Parathyroid adenoma (tissue), 2 donors: Measurements from ENCODE around the gene PARP12.

Source experiments
- H2AFZ ChIP-seq: fragments of 300-600 bp; sonication (generic); one replicate; pipeline ENCODE4 v1.7.0; 2017; ENCODE audit warnings: antibody characterized with exemption, mild to moderate bottlenecking
- H3K27ac ChIP-seq: fragments of 300-600 bp; sonication (generic); one replicate; pipeline ENCODE4 v1.7.0; 2017
- H3K27me3 ChIP-seq: fragments of 300-600 bp; sonication (generic); one replicate; pipeline ENCODE4 v1.7.0; 2017; ENCODE audit warnings: low read length; ENCODE audit not compliant: control insufficient read depth, insufficient read depth
- H3K36me3 ChIP-seq: fragments of 300-600 bp; sonication (generic); one replicate; pipeline ENCODE4 v1.7.0; 2017; ENCODE audit warnings: low read length; ENCODE audit not compliant: control insufficient read depth, insufficient read depth
- H3K4me1 ChIP-seq: fragments of 300-600 bp; sonication (generic); one replicate; pipeline ENCODE4 v1.7.0; 2017; ENCODE audit warnings: control low read depth
- H3K4me2 ChIP-seq: fragments of 300-600 bp; sonication (generic); one replicate; pipeline ENCODE4 v1.7.0; 2017; ENCODE audit warnings: low read length
- H3K4me3 ChIP-seq: fragments of 300-600 bp; sonication (generic); one replicate; pipeline ENCODE4 v1.7.0; 2017; ENCODE audit warnings: low read depth, low read length
- H3K79me2 ChIP-seq: fragments of 300-600 bp; sonication (generic); one replicate; pipeline ENCODE4 v1.7.0; 2017; ENCODE audit warnings: control low read depth
- H3K9ac ChIP-seq: fragments of 300-600 bp; sonication (generic); one replicate; pipeline ENCODE4 v1.7.0; 2017; ENCODE audit warnings: mild to moderate bottlenecking
- H3K9me3 ChIP-seq: fragments of 300-600 bp; sonication (generic); one replicate; pipeline ENCODE4 v1.7.0; 2017; ENCODE audit warnings: low read length; ENCODE audit not compliant: control insufficient read depth
- CTCF ChIP-seq: fragments of 300-600 bp; sonication (generic); IDR thresholded peaks from one replicate; pipeline ENCODE4 v1.7.0; 2017; ENCODE audit warnings: antibody characterized with exemption, mild to moderate bottlenecking
- donor health status: primary hyperparathyroidism.

PARP12 gene

GRCh38 chr7:140051820-140052219 lies 10.9 kb downstream of the PARP12 start:
- Histone ChIP-seq H3K27me3 (no peaks in the 10 kb centered on the region), H3K9ac (no peak overlapping the region), H3K27ac (no peak overlapping the region), H2AFZ (no peak overlapping the region), H3K4me3 (no peak overlapping the region), H3K36me3 (no peaks in the 10 kb centered on the region), H3K4me1 (no peaks in the 10 kb centered on the region), H3K4me2 (no peak overlapping the region), H3K79me2 (no peaks in the 10 kb centered on the region), H3K9me3 (no peaks in the 10 kb centered on the region)
- TF ChIP-seq CTCF, result no peak

- no peak overlapping the region for H2AFZ ChIP-seq
- no peak overlapping the region for H3K9ac ChIP-seq
- H3K4me1 ChIP-seq, result no peaks in the 10 kb centered on the region
- H3K27me3 ChIP-seq, result no peaks in the 10 kb centered on the region
- no peak overlapping the region for H3K4me2 ChIP-seq
- H3K27ac ChIP-seq, result no peak overlapping the region
- H3K36me3 ChIP-seq, result no peaks in the 10 kb centered on the region
- no peak overlapping the region for H3K4me3 ChIP-seq
- no peak for TF ChIP-seq CTCF
- H3K79me2 ChIP-seq, result no peaks in the 10 kb centered on the region
- no peaks in the 10 kb centered on the region for H3K9me3 ChIP-seq
These were observed 12.7 kb downstream of the PARP12 start for GRCh38 chr7:140050100-140050499.

- H3K27ac ChIP-seq, result no peak overlapping the region
- no peak overlapping the region for H3K4me3 ChIP-seq
- no peaks in the 10 kb centered on the region for H3K27me3 ChIP-seq
- H3K36me3 ChIP-seq, result no peaks in the 10 kb centered on the region
- no peak for TF ChIP-seq CTCF
- no peak overlapping the region for H2AFZ ChIP-seq
- H3K4me2 ChIP-seq, result no peak overlapping the region
- H3K9ac ChIP-seq, result no peak overlapping the region
- H3K9me3 ChIP-seq, result no peaks in the 10 kb centered on the region
- no peaks in the 10 kb centered on the region for H3K79me2 ChIP-seq
- no peaks in the 10 kb centered on the region for H3K4me1 ChIP-seq
These were observed 13.3 kb downstream of the PARP12 start for GRCh38 chr7:140049339-140050024.

- Histone ChIP-seq H3K36me3 (no peaks in the 10 kb centered on the region), H3K27me3 (no peaks in the 10 kb centered on the region), H3K4me1 (no peaks in the 10 kb centered on the region), H3K4me3 (no peak overlapping the region), H2AFZ (no peak overlapping the region), H3K9ac (no peak overlapping the region), H3K79me2 (no peaks in the 10 kb centered on the region), H3K4me2 (no peak overlapping the region), H3K9me3 (no peaks in the 10 kb centered on the region), H3K27ac (no peak overlapping the region)
- no peak for TF ChIP-seq CTCF
These were observed 13.8 kb downstream of the PARP12 start for GRCh38 chr7:140048989-140049338.

- no peak for TF ChIP-seq CTCF
- Histone ChIP-seq H3K27me3 (no peaks in the 10 kb centered on the region), H3K4me3 (no peak overlapping the region), H3K27ac (no peak overlapping the region), H3K4me2 (no peak overlapping the region), H3K36me3 (no peaks in the 10 kb centered on the region), H3K4me1 (no peaks in the 10 kb centered on the region), H3K9ac (no peak overlapping the region), H3K9me3 (no peaks in the 10 kb centered on the region), H2AFZ (no peak overlapping the region), H3K79me2 (no peaks in the 10 kb centered on the region)
These were observed 14.6 kb downstream of the PARP12 start for GRCh38 chr7:140048138-140048537.
